ENCODE data around the gene MAGEC3. TPM values are rescaled to one million over a fixed set of nuclear protein-coding genes. Genes with fewer than 3 reads are reported as not detected.

MAGEC3 gene
- total and polyA plus RNA-seq, 2 of the 13 experiments (the other 11 are each of a cell fraction or from before 2014, with no cell fraction given): not detected

DNA sequence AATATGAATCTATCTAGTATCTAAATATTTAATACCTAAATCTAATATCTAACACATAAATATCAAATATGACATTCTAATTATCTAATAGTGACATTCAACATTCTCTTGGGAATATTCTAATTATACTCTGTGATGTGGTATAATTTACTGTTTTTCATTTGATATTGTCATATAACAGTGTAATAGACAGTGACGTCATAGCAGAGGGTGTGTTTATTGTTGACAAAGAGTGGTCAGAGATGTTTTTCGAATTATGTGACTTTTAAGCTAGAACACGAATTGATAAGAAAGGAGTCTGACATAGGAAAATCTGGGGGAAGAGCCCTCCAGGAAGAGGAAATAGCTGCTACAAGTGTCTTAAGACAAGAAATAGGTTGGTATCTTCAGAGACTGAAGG, 5.9 kb upstream of the MAGEC3 start:
- no TSS peak for BruUV-seq (replicated peaks)
- no peaks in the 10 kb centered on the region for H3K4me1 ChIP-seq (ENCODE audit: insufficient read depth, low read length)
- no peak for DNase-seq (ENCODE audit: low spot score)
- no peaks in the 10 kb centered on the region for H3K79me2 ChIP-seq (ENCODE audit: insufficient read depth, low read length)
- no peak overlapping the region for H3K27ac ChIP-seq (ENCODE audit: extremely low read length, insufficient read depth, low read length)
- H2AFZ ChIP-seq (ENCODE audit: low read length): no peak overlapping the region
- H4K20me1 ChIP-seq (ENCODE audit: insufficient read depth, low read length): no peaks in the 10 kb centered on the region
- H3K9me3 ChIP-seq (ENCODE audit: low read length): peaks cover 35% of the 10 kb centered on the region
- no peak overlapping the region for H3K9ac ChIP-seq (ENCODE audit: insufficient read depth, low read depth, low read length)
- H3K27me3 ChIP-seq (ENCODE audit: control insufficient read depth in 1 of 2, insufficient read depth in 2 of 2, low read length in 2 of 2): no peaks in the 10 kb centered on the region
- no peaks in the 10 kb centered on the region for H3K36me3 ChIP-seq (replicated peaks in 1 of 2; ENCODE audit: control insufficient read depth in 1 of 2, insufficient read depth in 2 of 2, low read length in 2 of 2)
- no peak for FAIRE-seq
- ChIA-PET CTCF (ENCODE audit: low intra/inter-chr PET ratio, low total read pairs) (no interaction called here), POLR2A (no interaction called here)
- 0% methylated on average over 3 of the region's 3 CpGs for WGBS (ENCODE audit: low lambda C conversion rate)
- no peak overlapping the region for H3K4me2 ChIP-seq (ENCODE audit: low read depth, low read length)
- in situ Hi-C loops (cut with HindIII; ENCODE audit: extremely low pct_ligation_motif_present, low pct_unique_long_range_greater_than_20kb) (no loop called here), intact Hi-C loops (cut with micrococcal nuclease; ENCODE audit: unreplicated experiment) (no loop called here)
- TF ChIP-seq MAF1 (CRISPR knock-in tag; IDR thresholded peaks at IDR 0.05; ENCODE audit: borderline replicate concordance) (no peak), ZFP36L1 (CRISPR knock-in tag; IDR thresholded peaks at IDR 0.05) (no peak), CREB1 (IDR thresholded peaks at IDR 0.05) (peak; percentile 91), CREB1 (CRISPR knock-in tag; IDR thresholded peaks at IDR 0.05) (no peak), ELF3 (CRISPR knock-in tag; IDR thresholded peaks at IDR 0.05) (no peak), ZNF562 (CRISPR knock-in tag; IDR thresholded peaks at IDR 0.05; ENCODE audit: borderline replicate concordance) (no peak), ZNF264 (CRISPR knock-in tag; IDR thresholded peaks at IDR 0.05) (no peak), ZNF274 (CRISPR knock-in tag; IDR thresholded peaks at IDR 0.05) (no peak), AGO2 (optimal IDR thresholded peaks at IDR 0.05; ENCODE audit: low read depth, low read length) (no peak), ZNF468 (CRISPR knock-in tag; IDR thresholded peaks at IDR 0.05) (no peak), ATF7 (IDR thresholded peaks at IDR 0.05) (peak; percentile 86), ATF7 (CRISPR knock-in tag; IDR thresholded peaks at IDR 0.05) (no peak)
- TF ChIP-seq, protein P1, sequence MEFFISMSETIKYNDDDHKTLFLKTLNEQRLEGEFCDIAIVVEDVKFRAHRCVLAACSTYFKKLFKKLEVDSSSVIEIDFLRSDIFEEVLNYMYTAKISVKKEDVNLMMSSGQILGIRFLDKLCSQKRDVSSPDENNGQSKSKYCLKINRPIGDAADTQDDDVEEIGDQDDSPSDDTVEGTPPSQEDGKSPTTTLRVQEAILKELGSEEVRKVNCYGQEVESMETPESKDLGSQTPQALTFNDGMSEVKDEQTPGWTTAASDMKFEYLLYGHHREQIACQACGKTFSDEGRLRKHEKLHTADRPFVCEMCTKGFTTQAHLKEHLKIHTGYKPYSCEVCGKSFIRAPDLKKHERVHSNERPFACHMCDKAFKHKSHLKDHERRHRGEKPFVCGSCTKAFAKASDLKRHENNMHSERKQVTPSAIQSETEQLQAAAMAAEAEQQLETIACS (CRISPR knock-in tag; IDR thresholded peaks at IDR 0.05): no peak
- ATAC-seq: no peak
- H3K4me3 ChIP-seq (replicated peaks in 1 of 3; ENCODE audit: insufficient read depth in 1 of 3, low read depth in 2 of 3, low read length in 3 of 3): no peak overlapping the region
